GM12864 (cell line): Measurements from ENCODE around the gene AKAP13.

Source experiments
- DNase-seq: peaks from one replicate; pipeline ENCODE4 v3.0.0-alpha.2; 2011; ENCODE audit warnings: low read depth
- H3K4me3 ChIP-seq: 2 replicates; pipeline ENCODE4 v1.5.1; 2011; ENCODE audit warnings: mild to moderate bottlenecking, low read depth, low read length, control low read depth
- TF ChIP-seq, protein P1 (sequence below): IDR thresholded peaks from 2 replicates; pipeline ENCODE4 v1.5.1; 2011; ENCODE audit warnings: low read depth, mild to moderate bottlenecking, moderate library complexity, low read length, control low read depth, inconsistent platforms; ENCODE audit errors: missing control alignments

Gene AKAP13

DNA sequence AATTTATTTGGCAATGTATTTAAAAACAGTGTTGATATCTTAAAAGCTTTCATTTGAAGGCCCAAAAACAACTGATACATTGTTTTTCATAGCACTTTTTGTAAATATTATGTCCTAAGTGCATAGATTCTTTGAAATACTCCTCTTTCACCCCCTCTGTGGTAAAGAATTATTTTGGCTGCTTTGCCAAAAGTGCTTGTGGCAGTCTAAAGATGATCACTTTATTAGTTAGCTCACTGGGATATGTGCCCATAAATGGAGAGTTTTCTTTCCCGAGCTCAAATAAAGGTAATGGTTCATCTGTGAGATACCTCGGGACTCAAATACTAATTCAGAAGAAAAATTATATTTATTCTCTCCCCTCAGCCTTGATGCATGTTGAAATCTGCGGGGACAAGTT is 16.7 kb downstream of the AKAP13 start:
- no peak overlapping the region for H3K4me3 ChIP-seq
- TF ChIP-seq, protein P1, sequence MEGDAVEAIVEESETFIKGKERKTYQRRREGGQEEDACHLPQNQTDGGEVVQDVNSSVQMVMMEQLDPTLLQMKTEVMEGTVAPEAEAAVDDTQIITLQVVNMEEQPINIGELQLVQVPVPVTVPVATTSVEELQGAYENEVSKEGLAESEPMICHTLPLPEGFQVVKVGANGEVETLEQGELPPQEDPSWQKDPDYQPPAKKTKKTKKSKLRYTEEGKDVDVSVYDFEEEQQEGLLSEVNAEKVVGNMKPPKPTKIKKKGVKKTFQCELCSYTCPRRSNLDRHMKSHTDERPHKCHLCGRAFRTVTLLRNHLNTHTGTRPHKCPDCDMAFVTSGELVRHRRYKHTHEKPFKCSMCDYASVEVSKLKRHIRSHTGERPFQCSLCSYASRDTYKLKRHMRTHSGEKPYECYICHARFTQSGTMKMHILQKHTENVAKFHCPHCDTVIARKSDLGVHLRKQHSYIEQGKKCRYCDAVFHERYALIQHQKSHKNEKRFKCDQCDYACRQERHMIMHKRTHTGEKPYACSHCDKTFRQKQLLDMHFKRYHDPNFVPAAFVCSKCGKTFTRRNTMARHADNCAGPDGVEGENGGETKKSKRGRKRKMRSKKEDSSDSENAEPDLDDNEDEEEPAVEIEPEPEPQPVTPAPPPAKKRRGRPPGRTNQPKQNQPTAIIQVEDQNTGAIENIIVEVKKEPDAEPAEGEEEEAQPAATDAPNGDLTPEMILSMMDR = no peak
- no peak for DNase-seq

DNA sequence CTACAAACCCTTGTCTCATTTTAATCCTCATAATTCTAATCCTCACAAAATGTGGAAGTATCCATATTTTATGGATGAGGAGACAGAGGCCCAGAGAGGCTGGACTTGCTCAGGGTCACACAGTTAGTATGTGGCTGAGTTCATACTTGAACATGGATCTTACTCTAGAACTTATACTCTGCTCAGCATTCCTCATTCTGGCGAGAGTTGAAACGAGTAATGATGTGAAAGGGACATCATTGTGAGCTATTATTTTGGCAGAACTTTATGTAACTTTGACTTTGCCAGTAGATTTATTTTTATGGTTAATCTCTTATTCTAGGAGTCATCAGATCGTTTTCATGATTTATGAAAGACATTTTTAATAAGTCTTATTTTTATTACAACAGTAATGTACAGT is 17.5 kb downstream of the AKAP13 start:
- no peak for DNase-seq
- TF ChIP-seq, protein P1 = no peak
- no peak overlapping the region for H3K4me3 ChIP-seq

- TF ChIP-seq, protein P1 = no peak
- no peak overlapping the region for H3K4me3 ChIP-seq
- DNase-seq = no peak
Measured at GRCh38 chr15:85398822-85399221, 18.4 kb downstream of the AKAP13 start.

- no peak overlapping the region for H3K4me3 ChIP-seq
- DNase-seq = no peak
- TF ChIP-seq, protein P1 = no peak
Measured at GRCh38 chr15:85399627-85400026, 19.2 kb downstream of the AKAP13 start.

GRCh38 chr15:85400606-85401005 is 20.2 kb downstream of the AKAP13 start:
- DNase-seq = no peak
- TF ChIP-seq, protein P1 = no peak
- peak overlapping the region; percentile 18; the same call in 1 of the 2 replicates for H3K4me3 ChIP-seq

DNA sequence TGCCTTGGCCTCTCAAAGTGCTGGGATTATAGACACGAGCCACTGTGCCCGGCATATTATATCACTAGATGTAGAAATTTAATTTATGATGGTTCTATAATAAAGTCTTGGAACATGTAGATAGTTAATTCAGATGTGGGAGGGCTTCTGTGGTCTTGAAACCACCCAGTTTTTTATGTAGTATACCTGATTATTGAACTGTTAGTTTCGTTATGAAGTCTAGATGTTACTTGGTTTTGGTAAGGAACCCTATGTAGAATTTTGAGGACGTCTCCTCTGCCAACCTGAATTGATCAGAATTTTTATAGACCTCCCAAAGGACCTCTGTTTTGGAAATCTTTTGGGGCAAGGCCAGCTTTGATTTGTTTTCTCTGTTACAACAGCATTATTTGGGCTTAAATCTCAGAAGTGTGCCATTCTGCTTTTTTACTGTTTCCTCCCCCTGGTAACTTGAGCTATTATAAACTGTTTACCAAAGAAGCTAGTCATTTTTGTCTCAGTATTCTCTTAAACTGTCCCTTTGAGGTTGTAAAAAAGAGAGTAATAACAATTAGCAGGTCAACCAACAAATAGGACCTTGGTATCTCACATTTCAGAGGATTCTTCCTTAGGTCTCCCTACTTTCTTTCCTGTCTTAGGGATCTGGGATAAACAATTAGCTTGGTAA is 20.8 kb downstream of the AKAP13 start:
- DNase-seq = no peak
- peak overlapping the region; percentile 18; the same call in 1 of the 2 replicates for H3K4me3 ChIP-seq
- TF ChIP-seq, protein P1 = no peak

GRCh38 chr15:85402195-85402881 is 21.9 kb downstream of the AKAP13 start:
- DNase-seq = no peak
- H3K4me3 ChIP-seq = no peak overlapping the region; the same call in 1 of the 2 replicates
- TF ChIP-seq, protein P1 = no peak
